Motor neuron (in vitro differentiated cells): ENCODE data around the gene GTF3C6. TPM values are rescaled to one million over a fixed set of nuclear protein-coding genes. Genes with fewer than 3 reads are reported as not detected.
A peak's percentile ranks its signal among the peaks of the same experiment; 100 is the strongest.
"Not testable (repeated sequence)": the region's sequence is repeated elsewhere in the genome, so short reads cannot be mapped to it uniquely, and the experiment has no call there.

Experiments used
- ATAC-seq, 8 experiments: fragments of 200-7000 bp; cut with Tn5 transposase; replicated peaks in 6 of 8; 2 replicates each; pipeline ENCODE4 v1.8.0; 2021; ENCODE audit warnings: mild to moderate bottlenecking in 8 of 8, moderate library complexity in 8 of 8
- H3K27ac ChIP-seq, 2 donors: fragments of 250-450 bp; sonication (Bioruptor Pico); 2 replicates each; pipeline ENCODE4 v1.9.0; 2021; ENCODE audit warnings: antibody characterized with exemption in 2 of 2, mild to moderate bottlenecking in 2 of 2, moderate library complexity in 1 of 2
- H3K4me1 ChIP-seq, 2 donors: fragments of 250-450 bp; sonication (Bioruptor Pico); replicated peaks in 1 of 2; 2 replicates each; pipeline ENCODE4 v1.6.1; 2021; ENCODE audit warnings: antibody characterized with exemption in 2 of 2, mild to moderate bottlenecking in 2 of 2, moderate library complexity in 1 of 2
- H3K4me3 ChIP-seq, 5 donors: fragments of 250-450 bp; sonication (Bioruptor Pico); 2 replicates each; pipeline ENCODE4 v1.9.0; 2021; ENCODE audit warnings: antibody characterized with exemption in 5 of 5, mild to moderate bottlenecking in 5 of 5, moderate library complexity in 4 of 5
- WGBS, 10 experiments: fragments of 450-650 bp; shearing (Covaris generic); methylation state at CpG; one replicate each; pipeline ENCODE4 v1.0.0; 2022; 5-methylcytosine and 5-hydroxymethylcytosine counted together
- in situ Hi-C, 9 experiments: fragments of 400-800 bp; cut with MboI; loops; one replicate each; pipeline ENCODE4 v1.15.0; 2021; ENCODE audit warnings: low sequenced_read_pairs in 9 of 9, low pct_unique_long_range_greater_than_20kb in 2 of 9; ENCODE audit not compliant: unreplicated experiment in 9 of 9
- total RNA-seq, 8 experiments: library from RNA; unstranded; fragments of 300-600 nt; gene quantifications; 2 replicates each; pipeline versions ENCODE4 v1.2.3 to v1.2.4, GENCODE V29; 2022

GTF3C6 gene
- total RNA-seq, 8 experiments from 2014 or later, result 43.6 to 93.4 (median 72.1) TPM

DNA sequence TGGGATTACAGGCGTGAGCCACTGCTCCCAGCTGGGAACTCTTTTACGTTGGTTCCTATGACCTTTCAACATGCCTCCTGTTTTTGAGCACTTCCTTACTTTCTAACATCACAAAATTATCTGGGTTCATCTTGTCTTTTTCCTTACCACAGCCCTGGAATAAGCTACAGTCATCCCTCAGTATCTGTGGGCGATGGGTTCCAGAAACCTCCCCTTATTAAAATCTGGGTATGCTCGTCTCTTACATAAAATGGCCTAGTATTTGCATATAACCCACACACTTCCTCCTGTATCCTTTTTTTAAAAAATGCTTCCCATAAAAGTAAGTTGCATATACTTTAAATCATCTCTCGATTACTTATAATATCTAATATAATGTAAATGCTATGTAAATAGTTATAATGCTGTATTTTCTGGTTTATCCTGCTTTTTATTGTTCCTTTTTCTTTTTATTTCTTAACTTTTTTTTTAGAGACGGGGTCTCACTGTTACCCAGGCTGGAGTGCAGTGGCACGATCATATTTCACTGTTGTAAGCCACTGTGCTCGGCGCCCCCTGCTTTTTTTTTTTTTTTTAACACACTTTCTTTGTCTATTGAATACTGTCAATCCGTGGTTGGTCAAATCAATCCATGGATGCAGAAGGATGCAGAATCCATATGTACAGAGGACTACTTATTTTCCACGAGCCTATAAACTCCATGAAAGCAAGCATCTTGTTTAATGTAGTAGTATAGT is 32.5 kb downstream of the GTF3C6 start:
- no peak overlapping the region for H3K27ac ChIP-seq
- WGBS, 10 experiments, result 72 to 100% (median 83%) methylated on average over 3 to 11 of the region's 11 CpGs
- ATAC-seq, result no peak

DNA sequence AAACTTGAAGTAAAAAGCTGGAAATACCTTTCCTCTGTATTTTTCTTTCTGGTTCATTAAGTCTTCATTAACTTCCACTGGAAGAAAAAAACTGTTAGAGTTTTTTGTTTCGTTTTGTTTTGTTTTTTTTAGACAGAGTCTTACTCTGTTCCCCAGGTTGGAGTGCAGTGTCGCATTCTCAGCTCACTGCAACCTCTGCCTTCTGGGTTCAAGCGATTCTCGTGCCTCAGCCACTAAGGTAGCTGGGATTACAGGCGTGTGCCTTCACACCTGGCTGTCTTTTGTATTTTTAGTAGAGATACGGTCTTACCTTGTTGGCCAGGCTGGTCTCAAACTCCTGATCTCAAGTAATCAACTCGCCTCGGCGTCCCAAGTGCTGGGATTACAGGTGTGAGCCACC is 38.2 kb downstream of the GTF3C6 start:
- Histone ChIP-seq H3K4me1 (no peaks in the 10 kb centered on the region), H3K27ac (no peak overlapping the region), H3K4me3 (no peak overlapping the region)
- 89 to 100% (median 95%) methylated on average over 5 to 9 of the region's 9 CpGs; no CpG with 5 or more reads in 2 of the 10 experiments for WGBS, 10 experiments
- ATAC-seq, result no peak
- in situ Hi-C loops, result no loop called here

More for the DNA sequence above, 32.5 kb downstream of the GTF3C6 start:
- in situ Hi-C loops, result no loop called here
- Histone ChIP-seq H3K4me1 (no peaks in the 10 kb centered on the region), H3K4me3 (no peak overlapping the region)

DNA sequence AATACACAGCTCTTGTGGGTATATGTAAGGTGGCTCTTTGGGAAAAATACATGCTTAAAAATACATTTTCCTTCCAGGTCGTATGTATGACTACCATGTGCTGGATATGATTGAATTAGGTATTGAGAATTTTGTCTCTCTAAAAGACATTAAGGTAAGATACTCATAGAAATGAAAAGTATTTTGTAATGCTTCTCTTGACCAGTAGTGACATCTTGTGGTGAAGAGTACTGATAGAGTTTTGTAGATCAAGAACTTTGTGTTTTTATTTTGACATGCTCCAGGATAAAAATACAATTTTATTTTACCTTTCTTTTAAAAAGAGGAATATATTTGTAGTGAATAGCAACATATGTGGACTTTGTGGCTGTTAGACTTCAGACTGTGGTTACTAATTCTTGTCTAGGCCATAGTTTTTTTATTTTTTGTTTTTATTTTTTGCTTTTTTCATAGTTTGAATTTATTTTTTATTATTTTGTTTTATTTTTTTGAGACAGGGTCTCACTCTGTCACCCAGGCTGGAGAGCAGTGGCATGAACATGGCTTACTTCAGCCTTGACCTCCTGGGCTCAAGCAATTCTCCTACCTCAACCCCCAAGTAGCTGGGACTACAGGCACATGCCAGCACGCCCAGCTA is 41.2 kb downstream of the GTF3C6 start:
- no peak overlapping the region for H3K27ac ChIP-seq
- no peaks in the 10 kb centered on the region for H3K4me1 ChIP-seq
- WGBS, 10 experiments, result 27 to 100% (median 63%) methylated on average over 1 to 2 of the region's 2 CpGs; no CpG with 5 or more reads in 2 of the 10 experiments
- in situ Hi-C loops, result no loop called here
- no peak overlapping the region for H3K4me3 ChIP-seq
- ATAC-seq, result peak in 1 of 8 experiments; percentile 33

DNA sequence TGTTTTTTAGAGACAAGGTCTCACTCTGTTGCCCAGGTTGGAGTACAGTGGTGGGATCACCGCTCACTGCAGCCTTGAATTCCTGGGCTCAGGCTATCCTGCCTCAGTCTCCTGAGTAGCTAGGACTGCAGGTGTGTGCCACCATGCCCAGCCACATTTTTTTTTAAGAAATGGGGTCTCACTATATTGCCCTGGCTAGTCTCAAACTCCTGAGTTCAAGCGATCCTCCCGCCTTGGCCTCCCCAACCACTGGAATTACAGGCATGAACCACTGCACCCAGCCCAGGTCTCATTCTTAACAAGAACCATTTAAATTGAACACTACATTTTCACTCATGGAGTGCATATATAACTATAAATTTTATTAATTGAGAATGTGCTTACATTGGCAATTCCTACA is 43.8 kb downstream of the GTF3C6 start:
- 86 to 100% (median 100%) methylated on average over 1 to 3 of the region's 3 CpGs; no CpG with 5 or more reads in 3 of the 10 experiments for WGBS, 10 experiments
- ATAC-seq, result no peak
- Histone ChIP-seq H3K4me3 (no peak overlapping the region), H3K4me1 (no peaks in the 10 kb centered on the region), H3K27ac (no peak overlapping the region)
- in situ Hi-C loops, result no loop called here

DNA sequence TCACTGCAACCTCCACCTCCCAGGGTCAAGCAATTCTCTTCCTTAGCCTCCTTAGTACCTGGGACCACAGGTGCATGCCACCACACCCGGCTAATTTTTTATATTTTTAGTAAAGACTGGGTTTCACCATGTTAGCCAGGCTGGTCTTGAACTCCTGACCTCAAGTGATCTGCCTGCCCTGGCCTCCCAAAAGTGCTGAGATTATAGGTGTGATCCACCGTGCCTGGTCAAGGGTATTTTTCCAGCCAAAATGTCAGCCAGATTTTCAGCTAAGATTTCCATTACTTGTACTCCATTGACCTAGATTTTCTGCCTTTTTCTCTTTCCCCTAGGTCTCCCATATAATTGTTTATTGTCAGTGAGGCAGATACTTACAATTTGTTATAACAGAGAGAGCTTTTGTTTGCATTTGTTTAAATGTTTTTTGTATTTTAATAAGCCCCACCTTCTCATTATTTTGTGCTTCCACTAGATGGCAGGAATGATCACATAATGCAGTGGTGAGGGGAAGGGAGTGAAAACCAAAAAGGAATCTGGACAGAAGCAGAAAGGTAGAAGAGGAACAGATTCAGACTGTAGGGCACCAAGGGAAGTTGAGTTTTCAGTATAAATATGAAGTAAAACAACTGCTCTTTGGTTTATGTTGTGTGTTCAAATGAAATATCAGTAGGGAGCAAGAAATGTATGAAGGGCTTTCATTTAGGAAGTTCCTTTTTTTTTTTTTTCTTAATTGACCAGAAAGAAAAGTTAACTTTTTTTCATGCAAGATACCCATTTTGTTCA is 53.0 kb downstream of the GTF3C6 start:
- in situ Hi-C loops, result no loop called here
- WGBS, 10 experiments, result 43 to 100% (median 83%) methylated on average over 1 to 2 of the region's 2 CpGs; no CpG with 5 or more reads in 3 of the 10 experiments
- peak in 6 of 8 experiments; percentile 43 to 78 (median 58) for ATAC-seq
- Histone ChIP-seq H3K27ac (no peak overlapping the region), H3K4me3 (no peak overlapping the region), H3K4me1 (no peaks in the 10 kb centered on the region)

DNA sequence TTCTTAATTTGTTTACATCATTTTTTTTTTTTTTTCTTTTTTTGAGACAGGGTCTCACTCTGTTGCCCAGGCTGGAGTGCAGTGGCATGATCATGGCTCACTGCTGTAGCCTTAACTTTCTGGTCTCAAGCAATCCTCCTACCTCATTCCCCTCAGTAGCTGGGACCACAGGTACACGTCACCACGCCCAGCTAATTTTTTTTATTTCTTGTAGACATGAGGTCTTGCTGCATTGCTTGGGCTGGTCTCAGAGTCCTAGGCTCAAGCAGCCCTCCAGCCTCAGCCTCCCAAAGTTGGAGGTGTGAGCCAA is 53.6 kb downstream of the GTF3C6 start:
- Histone ChIP-seq H3K27ac (no peak overlapping the region), H3K4me3 (no peak overlapping the region), H3K4me1 (no peaks in the 10 kb centered on the region)
- WGBS, 10 experiments, result 63 to 100% (median 86%) methylated on average over 1 to 2 of the region's 2 CpGs; no CpG with 5 or more reads in 3 of the 10 experiments
- ATAC-seq, result no peak
- in situ Hi-C loops, result no loop called here

DNA sequence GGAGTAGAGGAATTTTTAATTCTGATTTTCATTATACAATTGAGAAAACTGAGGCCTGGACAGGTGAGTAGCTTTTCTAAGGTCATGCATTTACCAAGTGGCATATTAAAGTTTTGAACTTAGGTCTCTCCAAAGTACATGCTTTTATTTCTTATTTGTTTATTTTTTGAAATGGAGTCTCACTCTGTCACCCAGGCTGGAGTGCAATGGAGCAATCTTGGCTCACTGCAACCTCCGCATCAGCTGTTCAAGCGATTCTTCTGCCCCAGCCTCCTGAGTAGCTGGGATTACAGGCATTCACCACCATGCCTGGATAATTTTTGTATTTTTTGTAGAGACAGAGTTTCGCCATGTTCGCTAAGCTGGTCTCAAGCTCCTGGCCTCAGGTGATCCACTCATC is 54.0 kb downstream of the GTF3C6 start:
- H3K4me1 ChIP-seq, in situ Hi-C loops, H3K4me3 ChIP-seq, H3K27ac ChIP-seq, ATAC-seq: not testable (repeated sequence)
- 86 to 100% (median 100%) methylated on average over 1 to 4 of the region's 4 CpGs; no CpG with 5 or more reads in 3 of the 10 experiments for WGBS, 10 experiments

DNA sequence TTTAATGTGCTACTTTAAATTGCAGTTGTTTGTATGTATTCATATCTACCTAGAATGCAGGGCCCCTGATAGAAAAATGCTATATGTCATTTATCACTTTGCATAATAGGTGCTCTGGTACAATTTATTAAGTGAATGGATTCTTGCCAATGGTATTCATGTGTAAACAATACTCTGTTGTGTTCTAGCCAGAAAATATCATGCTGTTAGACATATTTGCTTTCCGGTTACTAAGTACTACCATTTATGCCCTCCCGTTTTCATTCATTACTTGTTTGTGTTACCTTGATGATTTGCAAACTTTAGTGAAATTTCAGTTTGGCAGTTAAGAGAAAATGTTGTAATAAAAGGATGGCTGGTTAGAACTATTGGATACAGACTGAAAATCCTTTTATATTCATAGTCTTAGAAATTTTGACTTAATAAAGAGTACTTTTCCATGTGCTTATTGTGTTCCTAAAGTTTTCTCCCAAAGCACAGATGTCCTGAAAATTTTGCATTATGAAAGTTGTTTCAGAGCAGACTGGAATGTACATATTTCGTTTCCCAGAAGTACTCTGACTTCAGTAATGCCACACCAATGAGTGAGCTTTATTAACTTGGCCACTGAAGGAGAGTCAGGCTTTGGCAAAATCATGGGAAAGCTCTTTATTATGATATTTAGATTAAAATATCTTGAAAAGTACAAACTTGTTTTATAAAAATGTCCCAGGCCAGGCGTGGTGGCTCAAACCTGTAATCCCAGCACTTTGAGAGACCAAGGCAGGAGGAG is 54.8 kb downstream of the GTF3C6 start:
- Histone ChIP-seq H3K4me1 (no peaks in the 10 kb centered on the region), H3K4me3 (no peak overlapping the region), H3K27ac (no peak overlapping the region)
- WGBS, 10 experiments, result 59 to 100% (median 93%) methylated on average over 1 to 4 of the region's 4 CpGs
- in situ Hi-C loops, result no loop called here
- peak in 4 of 8 experiments; percentile 35 to 92 (median 84) for ATAC-seq

DNA sequence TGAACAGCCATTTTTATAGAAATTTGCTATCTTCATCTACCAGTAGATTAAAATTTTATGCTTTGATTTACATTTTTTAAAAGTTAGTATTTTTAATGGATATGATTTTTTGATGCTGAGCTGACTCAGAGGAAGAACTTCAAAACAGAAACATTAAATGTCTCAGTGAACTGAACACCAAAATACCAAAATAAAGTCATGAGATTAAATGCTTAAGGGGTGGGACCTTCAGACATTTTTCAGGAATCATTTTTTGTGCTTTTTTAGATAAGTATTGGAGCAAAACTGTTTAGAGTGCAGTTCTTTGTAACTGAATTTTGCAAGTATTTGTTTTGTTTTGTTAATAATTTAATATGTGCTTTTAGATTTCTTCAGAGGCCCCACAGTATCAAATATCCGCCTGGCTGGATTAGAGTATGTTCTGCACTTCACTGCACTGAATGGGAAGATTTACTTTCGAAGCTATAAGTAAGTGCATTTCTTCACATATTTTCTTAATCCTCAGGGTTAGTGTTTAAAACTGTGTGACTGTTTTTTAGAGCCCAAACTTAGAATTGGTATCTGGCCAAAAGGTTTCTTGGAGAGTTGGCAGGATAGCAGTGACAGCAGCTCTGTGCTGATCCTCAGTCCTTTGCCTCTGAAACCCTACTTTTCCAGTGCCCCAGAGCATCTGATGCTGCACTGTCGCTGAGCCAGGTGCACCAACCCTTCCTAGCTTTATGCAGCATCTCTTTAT is 57.1 kb downstream of the GTF3C6 start:
- Histone ChIP-seq H3K27ac (no peak overlapping the region), H3K4me1 (no peaks in the 10 kb centered on the region), H3K4me3 (no peak overlapping the region)
- no peak for ATAC-seq
- in situ Hi-C loops, result no loop called here
- WGBS, 10 experiments, result 71 to 100% (median 100%) methylated on average over 1 to 3 of the region's 3 CpGs; no CpG with 5 or more reads in 1 of the 10 experiments

DNA sequence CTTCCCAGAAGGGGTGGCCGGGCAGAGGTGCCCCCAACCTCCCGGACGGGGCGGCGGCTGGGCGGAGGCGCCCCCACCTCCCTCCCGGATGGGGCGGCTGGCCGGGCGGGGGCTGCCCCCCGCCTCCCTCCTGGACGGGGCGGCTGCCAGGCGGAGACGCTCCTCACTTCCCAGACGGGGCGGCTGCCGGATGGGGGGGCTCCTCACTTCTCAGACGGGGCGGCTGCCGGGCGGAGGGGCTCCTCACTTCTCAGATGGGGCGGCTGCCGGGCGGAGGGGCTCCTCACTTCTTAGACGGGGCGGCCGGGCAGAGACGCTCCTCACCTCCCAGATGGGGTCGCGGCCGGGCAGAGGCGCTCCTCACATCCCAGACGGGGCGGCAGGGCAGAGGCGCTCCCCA is 58.7 kb downstream of the GTF3C6 start:
- H3K4me1 ChIP-seq, H3K27ac ChIP-seq, in situ Hi-C loops, ATAC-seq, H3K4me3 ChIP-seq: not testable (repeated sequence)
- no CpG with 5 or more reads among the region's 37 CpGs for WGBS, 10 experiments
